HG02571 (cell line): ENCODE measurements around the gene CENPP.

Source experiments
- ATAC-seq: cut with Tn5 transposase; IDR thresholded peaks from one replicate; pipeline ENCODE4 v1.9.1; 2021; ENCODE audit warnings: mild to moderate bottlenecking, moderate library complexity; ENCODE audit not compliant: unreplicated experiment

The CENPP gene

GRCh38 chr9:92422611-92423338 is 97.0 kb downstream of the CENPP start:
- ATAC-seq, result no peak

- no peak for ATAC-seq
These were observed 97.9 kb downstream of the CENPP start for GRCh38 chr9:92423612-92424011.

GRCh38 chr9:92424340-92424739 is 98.6 kb downstream of the CENPP start, which contains the start of gene OMD:
OMD (minus strand) TSS chr9:92424471; CDS start chr9:92417558, 6,913 bp downstream.
- ATAC-seq, result no peak

GRCh38 chr9:92425474-92425873 is 99.7 kb downstream of the CENPP start:
- ATAC-seq, result no peak

GRCh38 chr9:92426501-92427145 is 100.9 kb downstream of the CENPP start:
- ATAC-seq, result no peak

- no peak for ATAC-seq
These were observed 104.1 kb downstream of the CENPP start for GRCh38 chr9:92429836-92430235.

GRCh38 chr9:92432350-92432749 is 106.6 kb downstream of the CENPP start:
- ATAC-seq, result no peak

GRCh38 chr9:92432972-92433548 is 107.3 kb downstream of the CENPP start:
- ATAC-seq, result no peak

- no peak for ATAC-seq
These were observed 109.5 kb downstream of the CENPP start for GRCh38 chr9:92435263-92435662.

- ATAC-seq, result no peak
These were observed 113.3 kb downstream of the CENPP start for GRCh38 chr9:92438900-92439526.

- ATAC-seq, result no peak
These were observed 114.4 kb downstream of the CENPP start for GRCh38 chr9:92439921-92440750.

GRCh38 chr9:92440751-92441046 is 114.9 kb downstream of the CENPP start:
- ATAC-seq, result no peak

- no peak for ATAC-seq
These were observed 119.1 kb downstream of the CENPP start for GRCh38 chr9:92444841-92445240.

- ATAC-seq, result no peak
These were observed 120.8 kb downstream of the CENPP start for GRCh38 chr9:92446536-92446935.

- ATAC-seq, result no peak
These were observed 129.5 kb downstream of the CENPP start for GRCh38 chr9:92455217-92455616.

GRCh38 chr9:92457576-92457975 is 131.8 kb downstream of the CENPP start:
- no peak for ATAC-seq

- ATAC-seq, result no peak
These were observed 137.6 kb downstream of the CENPP start for GRCh38 chr9:92463387-92463786.

- no peak for ATAC-seq
These were observed 138.2 kb downstream of the CENPP start for GRCh38 chr9:92463984-92464383.

GRCh38 chr9:92467041-92467440 is 141.3 kb downstream of the CENPP start:
- ATAC-seq, result no peak

GRCh38 chr9:92467511-92467910 is 141.8 kb downstream of the CENPP start:
- ATAC-seq, result no peak

GRCh38 chr9:92468206-92468605 is 142.5 kb downstream of the CENPP start:
- no peak for ATAC-seq
